ENCODE results near the gene NOP58.

NOP58 gene

GRCh38 chr2:202306034-202306433, 40.5 kb downstream of the NOP58 start (continued):
- TF ChIP-seq ZNF280C (tag by site-specific recombination; IDR thresholded peaks at IDR 0.05) (no peak), ZNF433 (tag by site-specific recombination; IDR thresholded peaks at IDR 0.05; ENCODE audit: low read depth) (no peak), SP2 (tag by site-specific recombination; IDR thresholded peaks at IDR 0.05) (no peak), BCL6B (tag by site-specific recombination; IDR thresholded peaks at IDR 0.05) (no peak), PRDM4 (tag by site-specific recombination; IDR thresholded peaks at IDR 0.05) (no peak), ZNF777 (tag by site-specific recombination; IDR thresholded peaks at IDR 0.05; ENCODE audit: borderline replicate concordance) (no peak), ZNF707 (tag by site-specific recombination; IDR thresholded peaks at IDR 0.05) (no peak), ZNF18 (tag by site-specific recombination; IDR thresholded peaks at IDR 0.05) (no peak), ZNF133 (tag by site-specific recombination; IDR thresholded peaks at IDR 0.05) (no peak), ZNF76 (tag by site-specific recombination; IDR thresholded peaks at IDR 0.05; ENCODE audit: borderline replicate concordance, low read depth) (no peak), ZNF513 (tag by site-specific recombination; IDR thresholded peaks at IDR 0.05) (no peak), YY2 (tag by site-specific recombination; IDR thresholded peaks at IDR 0.05) (no peak), ZNF677 (tag by site-specific recombination; IDR thresholded peaks at IDR 0.05) (no peak)

- POLR2A ChIA-PET, result no interaction called here
- CTCF ChIA-PET, result no interaction called here
Observed at GRCh38 chr2:202307690-202308089, 42.1 kb downstream of the NOP58 start.

More at GRCh38 chr2:202307690-202308089, 42.1 kb downstream of the NOP58 start:
- Histone ChIP-seq H3K9me3 (ENCODE audit: control insufficient read depth, insufficient read depth, low read depth, low read length) (no peaks in the 10 kb centered on the region), H3K4me1 (ENCODE audit: control insufficient read depth, insufficient read depth, low read length) (no peaks in the 10 kb centered on the region), H3K27ac (ENCODE audit: extremely low read depth, low read depth, low read length) (no peak overlapping the region), H3K4me3 (ENCODE audit: low read depth, low read length) (no peak overlapping the region), H3K36me3 (ENCODE audit: control insufficient read depth in 2 of 2, insufficient read depth in 1 of 2, low read length in 2 of 2) (peaks cover 39 to 70% of the 10 kb centered on the region in 2 experiments)
- TF ChIP-seq OSR2 (tag by site-specific recombination; IDR thresholded peaks at IDR 0.05), result peak; percentile 49; the same call in 1 of the 2 replicates
- no peak for TF ChIP-seq PRDM10 (tag by site-specific recombination; IDR thresholded peaks at IDR 0.05)
- no peak for TF ChIP-seq ZNF549 (tag by site-specific recombination; IDR thresholded peaks at IDR 0.05)

Data from HEK293 (cell line).